K562 (cell line): Measurements from ENCODE around the gene EGLN1. TPM values are rescaled to one million over a fixed set of nuclear protein-coding genes. Genes with fewer than 3 reads are reported as not detected.

ENCODE experiments used
- ATF7 ChIP-seq: fragments of 450-650 bp; IDR thresholded peaks from 2 replicates; pipeline ENCODE4 v1.7.1; 2014; ENCODE audit warnings: mild to moderate bottlenecking, moderate library complexity
- BRCA1 ChIP-seq, 2 experiments: fragments of 450-650 bp in 1 of 2; sonication (generic) in 1 of 2; formaldehyde crosslinking in 1 of 2; IDR thresholded peaks; 2 replicates each; pipeline versions ENCODE4 v1.5.0 to v1.6.1; 2017 to 2020; ENCODE audit warnings: mild to moderate bottlenecking in 1 of 2, missing genetic modification reagents in 1 of 2
- CEBPB ChIP-seq: fragments of 450-650 bp; IDR thresholded peaks from 2 replicates; pipeline ENCODE4 v1.6.1; 2016; ENCODE audit warnings: missing genetic modification characterization, missing compliant biosample characterization
- ERF ChIP-seq: fragments of 450-650 bp; formaldehyde crosslinking; IDR thresholded peaks from 2 replicates; pipeline ENCODE4 v1.4.0; 2020; ENCODE audit warnings: mild to moderate bottlenecking, mixed read lengths
- HEY1 ChIP-seq: fragments of 250-450 bp; sonication (Bioruptor Pico); IDR thresholded peaks from 2 replicates; pipeline ENCODE4 v1.5.0; 2020; ENCODE audit warnings: mild to moderate bottlenecking, moderate library complexity, borderline replicate concordance
- NFXL1 ChIP-seq: fragments of 450-650 bp; formaldehyde crosslinking; IDR thresholded peaks from 2 replicates; pipeline ENCODE4 v1.4.0; 2021; ENCODE audit warnings: mild to moderate bottlenecking
- OTX1 ChIP-seq: fragments of 450-650 bp; formaldehyde crosslinking; IDR thresholded peaks from 2 replicates; pipeline ENCODE4 v1.4.0; 2022; ENCODE audit warnings: mild to moderate bottlenecking
- POLR2AphosphoS5 ChIP-seq: IDR thresholded peaks from 2 replicates; pipeline ENCODE4 v1.6.1; 2011; ENCODE audit warnings: mild to moderate bottlenecking, low read depth, low read length, moderate library complexity; ENCODE audit not compliant: control insufficient read depth, insufficient read depth
- POLR3G ChIP-seq: IDR thresholded peaks from 2 replicates; pipeline ENCODE4 v1.6.1; 2011; ENCODE audit not compliant: insufficient read length, insufficient replicate concordance; ENCODE audit errors: extremely low read depth
- PRMT5 ChIP-seq: sonication (generic); formaldehyde crosslinking; IDR thresholded peaks from 2 replicates; pipeline ENCODE4 v1.5.0; 2020; ENCODE audit warnings: missing genetic modification reagents
- RB1 ChIP-seq: fragments of 450-650 bp; IDR thresholded peaks from 2 replicates; pipeline ENCODE4 v1.6.1; 2017; ENCODE audit warnings: low read depth, mild to moderate bottlenecking
- SREBF2 ChIP-seq: sonication (generic); formaldehyde crosslinking; IDR thresholded peaks from 2 replicates; pipeline ENCODE4 v1.4.0; 2020; ENCODE audit warnings: mild to moderate bottlenecking, missing genetic modification reagents
- SRF ChIP-seq, 2 experiments: fragments of 250-450, 450-650 bp in 1 of 2; sonication (Bioruptor Pico) in 1 of 2; sonication (generic) in 1 of 2; formaldehyde crosslinking; IDR thresholded peaks; 2 replicates each; pipeline versions ENCODE4 v1.5.0 to v1.5.1; 2020 to 2022; ENCODE audit warnings: mild to moderate bottlenecking in 1 of 2, missing genetic modification reagents in 1 of 2
- TAF7 ChIP-seq: fragments of 450-650 bp; IDR thresholded peaks from 2 replicates; pipeline ENCODE4 v1.6.1; 2016; ENCODE audit warnings: missing genetic modification characterization, missing compliant biosample characterization
- ZFP30 ChIP-seq: fragments of 250-450 bp; sonication (Bioruptor Pico); IDR thresholded peaks from 2 replicates; pipeline ENCODE4 v1.8.0; 2022; ENCODE audit warnings: moderate library complexity, mild to moderate bottlenecking, inconsistent platforms, borderline replicate concordance
- ZNF239 ChIP-seq: fragments of 250-450 bp; sonication (Bioruptor Pico); IDR thresholded peaks from 2 replicates; pipeline ENCODE4 v1.4.0; 2020; ENCODE audit warnings: mild to moderate bottlenecking
- ZNF274 ChIP-seq: IDR thresholded peaks from 2 replicates; pipeline ENCODE4 v1.6.1; 2011; ENCODE audit warnings: low read depth, mild to moderate bottlenecking, low read length, moderate library complexity, borderline replicate concordance
- ZNF436 ChIP-seq: fragments of 250-450, 450-650 bp; sonication (Bioruptor Pico); formaldehyde crosslinking; IDR thresholded peaks from 2 replicates; pipeline ENCODE4 v1.7.0; 2020; ENCODE audit warnings: mild to moderate bottlenecking
- polyA plus RNA-seq, 8 experiments: library from polyadenylated mRNA; depleted of rRNA in 4 of 8; stranded (reverse) in 5 of 8; unstranded in 3 of 8; fragments of >200 nt; fragmentation: Nextera tagmentation in 2 of 8; fragmentation: Illumina TruSeq in 1 of 8; extraction: Ambion mirVana in 2 of 8; extraction: Trizol in 1 of 8; gene quantifications; 2 replicates each; pipeline versions ENCODE4 v1.2.1 to v1.2.3, GENCODE V29; 2011 to 2014; ENCODE audit warnings: inconsistent platforms in 1 of 8, missing spikeins in 1 of 8
- total RNA-seq, 7 experiments: library from RNA; depleted of rRNA in 6 of 7; stranded (reverse); fragments of >200 nt in 6 of 7; fragmentation: Illumina TruSeq in 2 of 7; extraction: Trizol in 2 of 7; gene quantifications; 2 replicates each; pipeline versions ENCODE4 v1.2.1 to v1.2.3, GENCODE V29; 2011 to 2021; ENCODE audit warnings: low replicate concordance in 1 of 7
- TF ChIP-seq, protein P1 (sequence below): fragments of 450-650 bp; formaldehyde crosslinking; conservative IDR thresholded peaks from 2 replicates; pipeline ENCODE4 v1.4.0; 2022; ENCODE audit warnings: mild to moderate bottlenecking, missing genetic modification characterization
- TF ChIP-seq, protein P2 (sequence below): fragments of 250-450 bp; sonication (Bioruptor Pico); IDR thresholded peaks from 2 replicates; pipeline ENCODE4 v1.8.0; 2022; ENCODE audit warnings: inconsistent platforms, mild to moderate bottlenecking, moderate library complexity, borderline replicate concordance
- TF ChIP-seq, protein P3 (sequence below): IDR thresholded peaks from 2 replicates; pipeline ENCODE4 v1.6.1; 2011; ENCODE audit warnings: borderline replicate concordance, low read depth, mild to moderate bottlenecking, moderate library complexity, low read length; ENCODE audit not compliant: insufficient read depth, poor library complexity, severe bottlenecking

Gene EGLN1
- total and polyA plus RNA-seq, 9 of the 15 experiments (the other 6 are each of a cell fraction or from before 2014, with no cell fraction given): 5.2 to 54.3 (median 24.6) TPM

DNA sequence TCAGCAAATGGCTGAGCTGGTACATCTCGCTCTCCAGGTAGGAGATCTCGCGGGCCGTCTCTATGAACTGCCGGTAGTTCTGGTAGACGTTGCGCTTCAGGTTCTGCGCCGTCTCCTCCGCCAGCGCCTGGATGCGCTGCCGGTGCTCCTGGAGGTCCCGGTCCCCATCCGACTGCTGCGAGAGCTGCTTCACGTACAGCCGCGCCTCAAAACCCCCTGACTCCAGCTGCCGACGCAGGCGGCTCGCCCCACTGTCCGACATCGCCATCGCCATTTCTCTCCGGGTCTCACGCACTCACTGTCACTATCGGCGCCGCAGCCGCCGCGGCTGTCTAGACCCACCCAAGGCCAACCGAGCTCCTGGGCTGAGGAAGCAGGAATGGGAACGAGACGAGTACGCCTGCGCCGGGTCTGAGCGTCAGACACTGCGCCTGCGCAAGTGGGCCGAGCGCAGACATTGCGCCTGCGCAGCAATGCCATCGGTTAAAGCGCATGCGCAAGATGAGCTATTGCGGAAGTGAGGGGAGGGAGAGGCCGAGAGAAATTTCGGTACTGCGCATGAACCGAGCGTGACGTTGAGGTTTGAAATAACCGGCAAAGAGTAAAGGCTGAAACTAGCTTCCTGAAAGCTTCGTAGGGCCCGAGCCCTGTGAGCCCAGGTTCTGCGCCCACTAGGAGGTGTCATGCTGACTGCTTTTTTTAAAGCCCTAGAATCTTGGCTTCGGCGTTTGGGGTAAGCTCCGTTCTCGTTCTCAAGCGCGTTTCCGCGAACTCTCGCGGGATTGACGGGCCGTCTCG is 84.4 kb downstream of the EGLN1 start, which contains the start of gene EXOC8 (continued):
- TF ChIP-seq, protein P1, sequence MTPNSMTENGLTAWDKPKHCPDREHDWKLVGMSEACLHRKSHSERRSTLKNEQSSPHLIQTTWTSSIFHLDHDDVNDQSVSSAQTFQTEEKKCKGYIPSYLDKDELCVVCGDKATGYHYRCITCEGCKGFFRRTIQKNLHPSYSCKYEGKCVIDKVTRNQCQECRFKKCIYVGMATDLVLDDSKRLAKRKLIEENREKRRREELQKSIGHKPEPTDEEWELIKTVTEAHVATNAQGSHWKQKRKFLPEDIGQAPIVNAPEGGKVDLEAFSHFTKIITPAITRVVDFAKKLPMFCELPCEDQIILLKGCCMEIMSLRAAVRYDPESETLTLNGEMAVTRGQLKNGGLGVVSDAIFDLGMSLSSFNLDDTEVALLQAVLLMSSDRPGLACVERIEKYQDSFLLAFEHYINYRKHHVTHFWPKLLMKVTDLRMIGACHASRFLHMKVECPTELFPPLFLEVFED (CRISPR knock-in tag): peak; percentile 86; the same call in 1 of the 2 replicates
- no peak for TF ChIP-seq HEY1 (CRISPR knock-in tag)
- TF ChIP-seq, protein P2, sequence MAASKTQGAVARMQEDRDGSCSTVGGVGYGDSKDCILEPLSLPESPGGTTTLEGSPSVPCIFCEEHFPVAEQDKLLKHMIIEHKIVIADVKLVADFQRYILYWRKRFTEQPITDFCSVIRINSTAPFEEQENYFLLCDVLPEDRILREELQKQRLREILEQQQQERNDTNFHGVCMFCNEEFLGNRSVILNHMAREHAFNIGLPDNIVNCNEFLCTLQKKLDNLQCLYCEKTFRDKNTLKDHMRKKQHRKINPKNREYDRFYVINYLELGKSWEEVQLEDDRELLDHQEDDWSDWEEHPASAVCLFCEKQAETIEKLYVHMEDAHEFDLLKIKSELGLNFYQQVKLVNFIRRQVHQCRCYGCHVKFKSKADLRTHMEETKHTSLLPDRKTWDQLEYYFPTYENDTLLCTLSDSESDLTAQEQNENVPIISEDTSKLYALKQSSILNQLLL (CRISPR knock-in tag): 0 out of 2 replicates have a peak, but pooled peaks have one; percentile 64
- TF ChIP-seq RB1: peak; percentile 4; the same call in 1 of the 2 replicates
- no peak for TF ChIP-seq POLR3G
- TF ChIP-seq ZNF239 (CRISPR knock-in tag): no peak
- peak; percentile 58; the same call in 1 of the 2 replicates for TF ChIP-seq CEBPB (tag)
- peak; percentile 87; the same call in 1 of the 2 replicates for TF ChIP-seq SREBF2
- TF ChIP-seq, protein P3, sequence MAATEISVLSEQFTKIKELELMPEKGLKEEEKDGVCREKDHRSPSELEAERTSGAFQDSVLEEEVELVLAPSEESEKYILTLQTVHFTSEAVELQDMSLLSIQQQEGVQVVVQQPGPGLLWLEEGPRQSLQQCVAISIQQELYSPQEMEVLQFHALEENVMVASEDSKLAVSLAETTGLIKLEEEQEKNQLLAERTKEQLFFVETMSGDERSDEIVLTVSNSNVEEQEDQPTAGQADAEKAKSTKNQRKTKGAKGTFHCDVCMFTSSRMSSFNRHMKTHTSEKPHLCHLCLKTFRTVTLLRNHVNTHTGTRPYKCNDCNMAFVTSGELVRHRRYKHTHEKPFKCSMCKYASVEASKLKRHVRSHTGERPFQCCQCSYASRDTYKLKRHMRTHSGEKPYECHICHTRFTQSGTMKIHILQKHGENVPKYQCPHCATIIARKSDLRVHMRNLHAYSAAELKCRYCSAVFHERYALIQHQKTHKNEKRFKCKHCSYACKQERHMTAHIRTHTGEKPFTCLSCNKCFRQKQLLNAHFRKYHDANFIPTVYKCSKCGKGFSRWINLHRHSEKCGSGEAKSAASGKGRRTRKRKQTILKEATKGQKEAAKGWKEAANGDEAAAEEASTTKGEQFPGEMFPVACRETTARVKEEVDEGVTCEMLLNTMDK: no peak
- no peak for TF ChIP-seq ERF (CRISPR knock-in tag)
- no peak; a peak in 3 of 4 replicates for TF ChIP-seq SRF (CRISPR knock-in tag; IDR thresholded peaks at IDR 0.05)
- TF ChIP-seq PRMT5 (CRISPR knock-in tag): no peak
- no peak for TF ChIP-seq ZNF274
- TF ChIP-seq OTX1: peak; percentile 63; the same call in 1 of the 2 replicates
- TF ChIP-seq ZNF436 (CRISPR knock-in tag): 0 out of 2 replicates have a peak, but pooled peaks have one; percentile 58
- TF ChIP-seq POLR2AphosphoS5: peak; percentile 58
- TF ChIP-seq ATF7: peak; percentile 95
- TF ChIP-seq TAF7 (tag): peak; percentile 96
- TF ChIP-seq BRCA1 (IDR thresholded peaks at IDR 0.05): no peak
- TF ChIP-seq BRCA1 (CRISPR knock-in tag; IDR thresholded peaks at IDR 0.05): no peak
- TF ChIP-seq ZFP30 (CRISPR knock-in tag): no peak
- no peak for TF ChIP-seq NFXL1 (CRISPR knock-in tag)
